ENCODE data around the gene U2AF1L4. TPM values are rescaled to one million over a fixed set of nuclear protein-coding genes. Genes with fewer than 3 reads are reported as not detected.
"Not testable (repeated sequence)": the region's sequence is repeated elsewhere in the genome, so short reads cannot be mapped to it uniquely, and the experiment has no call there.

Gene U2AF1L4
- total RNA-seq, 1 donor from 2014 or later = 29.7 TPM

GRCh38 chr19:35776102-35776788, 31.0 kb upstream of the U2AF1L4 start:
- intact Hi-C loops (cut with micrococcal nuclease) = no loop called here
- Mint-ChIP-seq H3K9me3 (no peaks in the 10 kb centered on the region), H3K4me1 (ENCODE audit: low read depth) (peaks cover 29% of the 10 kb centered on the region), H3K27me3 (ENCODE audit: insufficient read depth) (no peaks in the 10 kb centered on the region), H3K27ac (peak overlapping the region; percentile 61), H3K4me3 (peak overlapping the region; percentile 85), H3K36me3 (ENCODE audit: low read depth) (peaks cover 2% of the 10 kb centered on the region)
- DNase-seq (ENCODE audit: low spot score) = no peak

GRCh38 chr19:35775298-35776101, 30.3 kb upstream of the U2AF1L4 start, which contains the start of gene ARHGAP33:
ARHGAP33 (plus strand) TSS chr19:35775564; CDS start chr19:35775659, 95 bp downstream.
- peaks cover 29% of the 10 kb centered on the region for H3K4me1 Mint-ChIP-seq (ENCODE audit: low read depth)
- no peaks in the 10 kb centered on the region for H3K9me3 Mint-ChIP-seq
- intact Hi-C loops (cut with micrococcal nuclease) = loop anchor here (1.0 to 2.0 kb wide), 9 partner anchors 17 to 131 kb away; partner anchors contain the start of genes LIN37, PROSER3, PSENEN and U2AF1L4
- peak within 1 kb of the TSS; percentile 85 for H3K4me3 Mint-ChIP-seq
- peak within 1 kb of the TSS; percentile 61 for H3K27ac Mint-ChIP-seq
- peak; percentile 99 for DNase-seq (ENCODE audit: low spot score)
- peaks cover 2% of the 10 kb centered on the region for H3K36me3 Mint-ChIP-seq (ENCODE audit: low read depth)
- no peaks in the 10 kb centered on the region for H3K27me3 Mint-ChIP-seq (ENCODE audit: insufficient read depth)

GRCh38 chr19:35775046-35775297, 29.8 kb upstream of the U2AF1L4 start:
- peak overlapping the region; percentile 31 for H3K27ac Mint-ChIP-seq
- H3K9me3 Mint-ChIP-seq = no peaks in the 10 kb centered on the region
- no peaks in the 10 kb centered on the region for H3K27me3 Mint-ChIP-seq (ENCODE audit: insufficient read depth)
- DNase-seq (ENCODE audit: low spot score) = no peak
- peak overlapping the region; percentile 81 for H3K4me3 Mint-ChIP-seq
- H3K4me1 Mint-ChIP-seq (ENCODE audit: low read depth) = peaks cover 29% of the 10 kb centered on the region
- intact Hi-C loops (cut with micrococcal nuclease) = loop anchor here (1.0 to 2.0 kb wide), 9 partner anchors 17 to 131 kb away; partner anchors contain the start of genes LIN37, PROSER3, PSENEN and U2AF1L4
- H3K36me3 Mint-ChIP-seq (ENCODE audit: low read depth) = peaks cover 2% of the 10 kb centered on the region

GRCh38 chr19:35774274-35775045, 29.2 kb upstream of the U2AF1L4 start:
- no peaks in the 10 kb centered on the region for H3K9me3 Mint-ChIP-seq
- DNase-seq (ENCODE audit: low spot score) = no peak
- H3K4me3 Mint-ChIP-seq = peak overlapping the region; percentile 81
- H3K4me1 Mint-ChIP-seq (ENCODE audit: low read depth) = peaks cover 29% of the 10 kb centered on the region
- intact Hi-C loops (cut with micrococcal nuclease) = loop anchor here (1.0 to 2.0 kb wide), 9 partner anchors 16 to 130 kb away; partner anchors contain the start of genes LIN37, PROSER3, PSENEN and U2AF1L4
- H3K36me3 Mint-ChIP-seq (ENCODE audit: low read depth) = peaks cover 2% of the 10 kb centered on the region
- no peak overlapping the region for H3K27ac Mint-ChIP-seq
- H3K27me3 Mint-ChIP-seq (ENCODE audit: insufficient read depth) = no peaks in the 10 kb centered on the region

GRCh38 chr19:35773020-35773806, 28.0 kb upstream of the U2AF1L4 start:
- H3K4me1 Mint-ChIP-seq (ENCODE audit: low read depth) = peaks cover 29% of the 10 kb centered on the region
- intact Hi-C loops (cut with micrococcal nuclease) = no loop called here
- H3K27me3 Mint-ChIP-seq (ENCODE audit: insufficient read depth) = no peaks in the 10 kb centered on the region

GRCh38 chr19:35772362-35772761, 27.1 kb upstream of the U2AF1L4 start:
- H3K4me3 Mint-ChIP-seq; intact Hi-C loops (cut with micrococcal nuclease); H3K27me3 Mint-ChIP-seq (ENCODE audit: insufficient read depth); H3K9me3 Mint-ChIP-seq; H3K27ac Mint-ChIP-seq; DNase-seq (ENCODE audit: low spot score); H3K36me3 Mint-ChIP-seq (ENCODE audit: low read depth): not testable (repeated sequence)
- peaks cover 24% of the 10 kb centered on the region for H3K4me1 Mint-ChIP-seq (ENCODE audit: low read depth)

More at GRCh38 chr19:35773020-35773806, 28.0 kb upstream of the U2AF1L4 start:
- no peak for DNase-seq (ENCODE audit: low spot score)
- no peaks in the 10 kb centered on the region for H3K9me3 Mint-ChIP-seq
- H3K36me3 Mint-ChIP-seq (ENCODE audit: low read depth) = peaks cover 10% of the 10 kb centered on the region
- H3K27ac Mint-ChIP-seq = no peak overlapping the region
- no peak overlapping the region for H3K4me3 Mint-ChIP-seq

- no peak overlapping the region for H3K4me3 Mint-ChIP-seq
- H3K9me3 Mint-ChIP-seq = no peaks in the 10 kb centered on the region
- intact Hi-C loops (cut with micrococcal nuclease) = no loop called here
- no peak overlapping the region for H3K27ac Mint-ChIP-seq
- H3K4me1 Mint-ChIP-seq (ENCODE audit: low read depth) = no peaks in the 10 kb centered on the region
- DNase-seq (ENCODE audit: low spot score) = no peak
- H3K36me3 Mint-ChIP-seq (ENCODE audit: low read depth) = peaks cover 17% of the 10 kb centered on the region
- H3K27me3 Mint-ChIP-seq (ENCODE audit: insufficient read depth) = no peaks in the 10 kb centered on the region
These were observed 22.8 kb upstream of the U2AF1L4 start for GRCh38 chr19:35768082-35768421.

GRCh38 chr19:35767288-35768081, 22.3 kb upstream of the U2AF1L4 start:
- H3K36me3 Mint-ChIP-seq (ENCODE audit: low read depth) = peaks cover 17% of the 10 kb centered on the region
- H3K4me1 Mint-ChIP-seq (ENCODE audit: low read depth) = no peaks in the 10 kb centered on the region
- intact Hi-C loops (cut with micrococcal nuclease) = no loop called here
- H3K27me3 Mint-ChIP-seq (ENCODE audit: insufficient read depth) = no peaks in the 10 kb centered on the region
- no peak for DNase-seq (ENCODE audit: low spot score)
- H3K9me3 Mint-ChIP-seq = no peaks in the 10 kb centered on the region
- H3K4me3 Mint-ChIP-seq = no peak overlapping the region
- H3K27ac Mint-ChIP-seq = no peak overlapping the region

GRCh38 chr19:35766571-35767104, 21.4 kb upstream of the U2AF1L4 start:
- no peaks in the 10 kb centered on the region for H3K9me3 Mint-ChIP-seq
- peaks cover 22% of the 10 kb centered on the region for H3K36me3 Mint-ChIP-seq (ENCODE audit: low read depth)
- intact Hi-C loops (cut with micrococcal nuclease) = no loop called here
- no peak overlapping the region for H3K4me3 Mint-ChIP-seq
- no peak for DNase-seq (ENCODE audit: low spot score)
- H3K27ac Mint-ChIP-seq = no peak overlapping the region
- no peaks in the 10 kb centered on the region for H3K4me1 Mint-ChIP-seq (ENCODE audit: low read depth)
- H3K27me3 Mint-ChIP-seq (ENCODE audit: insufficient read depth) = no peaks in the 10 kb centered on the region

- Mint-ChIP-seq H3K4me1 (ENCODE audit: low read depth) (peaks cover under 1% of the 10 kb centered on the region), H3K36me3 (ENCODE audit: low read depth) (peaks cover 24% of the 10 kb centered on the region), H3K27ac (no peak overlapping the region), H3K9me3 (no peaks in the 10 kb centered on the region), H3K4me3 (no peak overlapping the region), H3K27me3 (ENCODE audit: insufficient read depth) (no peaks in the 10 kb centered on the region)
- intact Hi-C loops (cut with micrococcal nuclease) = no loop called here
- DNase-seq (ENCODE audit: low spot score) = no peak
These were observed 19.5 kb upstream of the U2AF1L4 start for GRCh38 chr19:35764432-35765315.
